HEK293 (cell line): ENCODE measurements around the gene SLX9.

Experiments used
- YY1 ChIP-seq: fragments of 450-650 bp; formaldehyde crosslinking; IDR thresholded peaks from 2 replicates; pipeline ENCODE4 v1.5.1; 2018; ENCODE audit warnings: missing biosample characterization, missing genetic modification characterization
- ZBTB8A ChIP-seq: fragments of 450-650 bp; formaldehyde crosslinking; IDR thresholded peaks from 2 replicates; pipeline ENCODE4 v1.5.1; 2016; ENCODE audit warnings: missing biosample characterization, missing genetic modification characterization
- ZNF133 ChIP-seq: fragments of 450-650 bp; formaldehyde crosslinking; IDR thresholded peaks from 2 replicates; pipeline ENCODE4 v1.5.1; 2016; ENCODE audit warnings: missing biosample characterization, missing genetic modification characterization
- ZNF354C ChIP-seq: fragments of 450-650 bp; formaldehyde crosslinking; IDR thresholded peaks from 2 replicates; pipeline ENCODE4 v1.5.1; 2016; ENCODE audit warnings: missing biosample characterization, missing genetic modification characterization, low read depth, borderline replicate concordance
- ZNF560 ChIP-seq: fragments of 450-650 bp; formaldehyde crosslinking; IDR thresholded peaks from 2 replicates; pipeline ENCODE4 v1.5.1; 2017; ENCODE audit warnings: missing biosample characterization, missing genetic modification characterization, borderline replicate concordance
- ZNF660 ChIP-seq: fragments of 450-650 bp; IDR thresholded peaks from 2 replicates; pipeline ENCODE4 v1.5.1; 2018; ENCODE audit warnings: missing biosample characterization, mild to moderate bottlenecking, missing genetic modification characterization
- TF ChIP-seq, protein P1 (sequence below): fragments of 450-650 bp; formaldehyde crosslinking; IDR thresholded peaks from 2 replicates; pipeline ENCODE4 v1.5.1; 2016; ENCODE audit warnings: missing biosample characterization, missing genetic modification characterization

DNA sequence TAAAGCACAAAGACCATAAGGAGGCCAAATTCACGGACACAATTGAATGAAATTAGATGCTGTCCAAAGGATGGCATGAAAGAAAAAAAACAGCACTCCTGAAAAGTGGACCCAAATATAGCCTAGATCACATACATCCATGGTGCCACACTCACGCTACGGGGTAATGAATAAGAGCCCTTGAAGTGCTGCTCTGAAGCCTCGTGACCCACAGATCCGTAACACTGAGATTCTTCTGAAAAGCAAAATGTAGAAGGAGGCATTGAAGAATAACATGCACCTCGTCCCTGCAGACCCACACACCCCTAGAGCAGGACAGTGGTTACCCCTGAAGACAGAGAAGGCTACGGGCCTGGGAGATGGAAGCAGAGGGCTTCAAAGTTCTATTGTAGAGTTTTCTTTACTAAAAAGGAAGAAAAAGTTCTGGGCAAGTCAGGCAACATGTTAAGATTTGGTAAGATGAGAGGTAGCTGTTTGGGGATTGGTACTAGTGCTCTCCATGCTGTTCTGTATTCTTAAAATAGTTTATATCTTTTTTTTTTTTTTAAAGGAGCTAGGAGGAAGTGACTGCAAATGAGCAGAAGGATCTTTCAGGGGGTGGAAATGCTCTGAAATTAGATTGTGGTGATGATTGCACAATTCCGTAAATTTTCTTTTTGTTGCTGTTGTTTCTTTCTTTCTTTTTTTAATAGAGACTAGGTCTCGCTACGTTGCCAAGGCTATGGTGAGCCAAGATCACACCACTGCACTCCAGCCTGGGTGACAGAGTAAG is 15.0 kb upstream of the SLX9 start:
- TF ChIP-seq ZNF560 (tag by site-specific recombination) = no peak
- no peak for TF ChIP-seq ZNF660 (tag by site-specific recombination)
- TF ChIP-seq YY1 = no peak
- TF ChIP-seq ZNF133 (tag by site-specific recombination) = no peak
- TF ChIP-seq, protein P1, sequence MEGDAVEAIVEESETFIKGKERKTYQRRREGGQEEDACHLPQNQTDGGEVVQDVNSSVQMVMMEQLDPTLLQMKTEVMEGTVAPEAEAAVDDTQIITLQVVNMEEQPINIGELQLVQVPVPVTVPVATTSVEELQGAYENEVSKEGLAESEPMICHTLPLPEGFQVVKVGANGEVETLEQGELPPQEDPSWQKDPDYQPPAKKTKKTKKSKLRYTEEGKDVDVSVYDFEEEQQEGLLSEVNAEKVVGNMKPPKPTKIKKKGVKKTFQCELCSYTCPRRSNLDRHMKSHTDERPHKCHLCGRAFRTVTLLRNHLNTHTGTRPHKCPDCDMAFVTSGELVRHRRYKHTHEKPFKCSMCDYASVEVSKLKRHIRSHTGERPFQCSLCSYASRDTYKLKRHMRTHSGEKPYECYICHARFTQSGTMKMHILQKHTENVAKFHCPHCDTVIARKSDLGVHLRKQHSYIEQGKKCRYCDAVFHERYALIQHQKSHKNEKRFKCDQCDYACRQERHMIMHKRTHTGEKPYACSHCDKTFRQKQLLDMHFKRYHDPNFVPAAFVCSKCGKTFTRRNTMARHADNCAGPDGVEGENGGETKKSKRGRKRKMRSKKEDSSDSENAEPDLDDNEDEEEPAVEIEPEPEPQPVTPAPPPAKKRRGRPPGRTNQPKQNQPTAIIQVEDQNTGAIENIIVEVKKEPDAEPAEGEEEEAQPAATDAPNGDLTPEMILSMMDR (tag by site-specific recombination) = no peak
- no peak for TF ChIP-seq ZNF354C (tag by site-specific recombination)
- TF ChIP-seq ZBTB8A (tag by site-specific recombination) = no peak
